Lung (tissue), 12 donors: ENCODE data around the gene FBXL17. TPM values are rescaled to one million over a fixed set of nuclear protein-coding genes. Genes with fewer than 3 reads are reported as not detected.

Source experiments
- ATAC-seq: fragments of 200-7000 bp; cut with Tn5 transposase; one replicate; pipeline ENCODE4 v1.9.1; 2020; ENCODE audit warnings: moderate number of reproducible peaks; ENCODE audit not compliant: insufficient read depth, low FRiP score
- DNase-seq, 3 donors: peaks; one replicate each; pipeline ENCODE4 v3.0.0-alpha.2; 2013 to 2017
- H3K27ac ChIP-seq, 2 donors: one replicate each; pipeline ENCODE4 v1.5.1; 2013; ENCODE audit warnings: mild to moderate bottlenecking in 2 of 2, moderate library complexity in 2 of 2, control low read depth in 1 of 2, inconsistent platforms in 1 of 2, low read depth in 1 of 2, low read length in 1 of 2
- H3K27me3 ChIP-seq, 3 donors: one replicate each; pipeline ENCODE4 v1.5.1; 2013; ENCODE audit warnings: low read length in 2 of 3; ENCODE audit not compliant: control insufficient read depth in 3 of 3, insufficient read depth in 3 of 3
- H3K36me3 ChIP-seq, 4 donors: one replicate each; pipeline ENCODE4 v1.5.1; 2013; ENCODE audit warnings: low read length in 4 of 4, mild to moderate bottlenecking in 1 of 4, moderate library complexity in 1 of 4; ENCODE audit not compliant: control insufficient read depth in 4 of 4, insufficient read depth in 4 of 4
- H3K4me1 ChIP-seq, 5 donors: one replicate each; pipeline ENCODE4 v1.5.1; 2013; ENCODE audit warnings: low read length in 5 of 5, mild to moderate bottlenecking in 2 of 5, moderate library complexity in 1 of 5; ENCODE audit not compliant: control insufficient read depth in 5 of 5, insufficient read depth in 5 of 5
- H3K4me3 ChIP-seq: one replicate; pipeline ENCODE4 v1.5.1; 2013; ENCODE audit warnings: mild to moderate bottlenecking, control low read depth, moderate library complexity
- H3K9ac ChIP-seq, 2 donors: one replicate each; pipeline ENCODE4 v1.5.1; 2013; ENCODE audit warnings: low read length in 2 of 2, control low read depth in 1 of 2; ENCODE audit not compliant: insufficient read depth in 1 of 2
- H3K9me3 ChIP-seq, 4 donors: one replicate each; pipeline ENCODE4 v1.5.1; 2013; ENCODE audit warnings: low read length in 3 of 4, mild to moderate bottlenecking in 1 of 4, moderate library complexity in 1 of 4; ENCODE audit not compliant: control insufficient read depth in 4 of 4, insufficient read depth in 3 of 4
- WGBS, 2 donors: extraction: QIAGEN DNeasy Blood & Tissue Kit; methylation state at CpG; one replicate each; pipeline ENCODE4 v1.1.7; 2013; 5-methylcytosine and 5-hydroxymethylcytosine counted together
- polyA plus RNA-seq, 2 donors: library from polyadenylated mRNA; stranded (reverse); fragments of 200-250 nt; gene quantifications; one replicate each; pipeline ENCODE4 v1.2.1, GENCODE V29; 2013
- total RNA-seq, 2 donors: library from RNA; depleted of rRNA in 1 of 2; stranded (reverse); fragments of >200 nt in 1 of 2; gene quantifications; one replicate each; pipeline ENCODE4 v1.2.1, GENCODE V29; 2014 to 2021
- TF ChIP-seq, protein P1 (sequence below): IDR thresholded peaks from 2 replicates; pipeline ENCODE4 v1.5.1; 2012; ENCODE audit warnings: mild to moderate bottlenecking; ENCODE audit errors: control extremely low read depth, extremely low read depth
- donor health status: control.
- donor health status: control.
- donor health status: Bipolar disorder and iron deficiency.
- donor health status: healthy.
- donor health status: DM: yes; HTN: yes; CAD: no.

FBXL17 gene
- total and polyA plus RNA-seq, 4 donors, result 4.0 to 23.9 (median 13.6) TPM

DNA sequence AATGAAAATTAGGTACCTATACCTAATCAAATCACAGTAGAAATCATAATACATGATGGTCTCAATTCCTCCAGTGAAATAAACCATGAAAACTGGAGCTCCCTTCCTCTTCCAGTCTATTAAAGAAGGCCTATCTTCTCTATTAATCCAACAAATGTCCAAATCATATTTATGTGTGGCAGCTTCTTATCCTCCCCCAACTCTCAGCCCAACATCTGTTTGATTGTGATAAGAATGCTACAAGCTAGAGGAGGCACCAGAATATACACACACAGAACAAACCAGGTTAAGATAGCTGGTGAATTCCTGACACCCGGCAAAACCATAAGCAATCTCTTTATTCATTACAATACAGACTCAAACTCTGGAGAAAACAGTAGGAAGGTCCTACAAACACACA lies 110.8 kb downstream of the FBXL17 start:
- Histone ChIP-seq H3K9me3 (no peaks in the 10 kb centered on the region), H3K4me1 (peaks cover 0 to 3% (median 0%) of the 10 kb centered on the region in 5 donors), H3K9ac (no peak overlapping the region), H3K27me3 (no peaks in the 10 kb centered on the region), H3K36me3 (no peaks in the 10 kb centered on the region), H3K27ac (no peak overlapping the region), H3K4me3 (no peak overlapping the region)
- TF ChIP-seq, protein P1, sequence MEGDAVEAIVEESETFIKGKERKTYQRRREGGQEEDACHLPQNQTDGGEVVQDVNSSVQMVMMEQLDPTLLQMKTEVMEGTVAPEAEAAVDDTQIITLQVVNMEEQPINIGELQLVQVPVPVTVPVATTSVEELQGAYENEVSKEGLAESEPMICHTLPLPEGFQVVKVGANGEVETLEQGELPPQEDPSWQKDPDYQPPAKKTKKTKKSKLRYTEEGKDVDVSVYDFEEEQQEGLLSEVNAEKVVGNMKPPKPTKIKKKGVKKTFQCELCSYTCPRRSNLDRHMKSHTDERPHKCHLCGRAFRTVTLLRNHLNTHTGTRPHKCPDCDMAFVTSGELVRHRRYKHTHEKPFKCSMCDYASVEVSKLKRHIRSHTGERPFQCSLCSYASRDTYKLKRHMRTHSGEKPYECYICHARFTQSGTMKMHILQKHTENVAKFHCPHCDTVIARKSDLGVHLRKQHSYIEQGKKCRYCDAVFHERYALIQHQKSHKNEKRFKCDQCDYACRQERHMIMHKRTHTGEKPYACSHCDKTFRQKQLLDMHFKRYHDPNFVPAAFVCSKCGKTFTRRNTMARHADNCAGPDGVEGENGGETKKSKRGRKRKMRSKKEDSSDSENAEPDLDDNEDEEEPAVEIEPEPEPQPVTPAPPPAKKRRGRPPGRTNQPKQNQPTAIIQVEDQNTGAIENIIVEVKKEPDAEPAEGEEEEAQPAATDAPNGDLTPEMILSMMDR, result no peak
- ATAC-seq, result no peak
- 61 to 70% methylated on average over 1 of the region's 1 CpG for WGBS, 2 donors
- DNase-seq, result no peak

DNA sequence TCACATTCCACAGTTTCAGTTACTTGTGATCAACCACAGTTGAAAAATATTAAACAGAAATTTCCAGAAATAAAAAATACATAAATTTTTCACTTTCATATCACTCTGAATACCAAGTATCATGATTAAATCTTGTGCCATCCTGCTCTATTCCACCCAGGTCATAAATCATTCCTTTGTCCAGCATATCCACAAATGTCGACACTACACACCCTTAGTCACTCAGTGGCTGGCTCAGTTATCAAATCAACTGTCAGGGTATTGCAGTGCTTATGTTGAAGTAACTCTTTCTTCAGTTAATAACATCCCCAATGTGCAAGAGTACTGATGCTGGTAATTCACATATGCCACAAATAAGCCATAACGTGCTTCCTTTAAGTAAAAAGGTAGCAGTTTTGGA lies 115.7 kb downstream of the FBXL17 start:
- Histone ChIP-seq H3K36me3 (no peaks in the 10 kb centered on the region), H3K27me3 (no peaks in the 10 kb centered on the region), H3K27ac (no peak overlapping the region), H3K9me3 (no peaks in the 10 kb centered on the region), H3K4me3 (no peak overlapping the region), H3K9ac (no peak overlapping the region), H3K4me1 (no peaks in the 10 kb centered on the region)
- 83 to 86% methylated on average over 2 of the region's 2 CpGs for WGBS, 2 donors
- TF ChIP-seq, protein P1, result no peak
- DNase-seq (no peak), ATAC-seq (no peak)

DNA sequence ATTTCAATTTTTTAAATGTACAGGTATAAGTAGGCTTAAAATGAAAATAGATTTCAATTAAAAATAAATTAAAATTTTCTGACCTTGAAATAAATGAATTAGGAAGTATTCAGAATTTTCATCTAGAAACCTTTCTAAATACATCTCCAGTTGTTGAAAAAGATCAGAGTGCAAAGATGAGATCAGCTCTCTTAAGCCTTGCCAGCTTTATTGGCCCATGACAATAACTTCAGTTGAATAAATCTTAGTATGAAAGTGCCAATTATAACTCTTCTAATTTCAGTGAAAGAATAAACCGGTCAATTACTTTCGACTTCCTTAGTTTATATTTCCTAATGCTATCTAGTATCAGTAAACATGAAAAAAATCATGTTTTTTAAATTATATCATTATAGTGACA lies 117.4 kb downstream of the FBXL17 start:
- H3K4me3 ChIP-seq, result no peak overlapping the region
- H3K27me3 ChIP-seq, result no peaks in the 10 kb centered on the region
- WGBS, 2 donors, result 69 to 71% methylated on average over 2 of the region's 2 CpGs
- no peak overlapping the region for H3K9ac ChIP-seq
- TF ChIP-seq, protein P1, result no peak
- H3K27ac ChIP-seq, result no peak overlapping the region
- H3K9me3 ChIP-seq, result no peaks in the 10 kb centered on the region
- DNase-seq (no peak), ATAC-seq (no peak)
- peaks cover 0 to 4% (median 0%) of the 10 kb centered on the region in 5 donors for H3K4me1 ChIP-seq
- H3K36me3 ChIP-seq, result no peaks in the 10 kb centered on the region

DNA sequence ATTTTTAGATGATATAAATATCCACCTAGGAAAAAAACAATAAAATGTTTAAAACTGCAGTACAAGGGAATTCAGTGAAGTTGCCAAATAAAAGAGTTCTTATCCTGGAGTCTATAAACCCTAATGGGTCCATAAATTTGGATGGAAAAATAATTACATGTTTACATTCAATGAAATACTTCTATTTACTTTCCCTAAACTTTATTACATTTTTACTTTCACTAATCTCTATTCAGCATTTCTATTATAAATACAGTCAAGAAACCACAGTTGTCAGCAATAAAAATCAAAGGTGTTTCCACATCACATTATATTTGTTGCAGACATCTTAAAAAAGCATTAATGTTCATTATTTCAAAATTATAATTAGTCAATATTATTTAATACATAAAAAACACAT lies 118.6 kb downstream of the FBXL17 start:
- DNase-seq, result no peak
- no peaks in the 10 kb centered on the region for H3K27me3 ChIP-seq

More for the DNA sequence above, 118.6 kb downstream of the FBXL17 start:
- Histone ChIP-seq H3K4me3 (no peak overlapping the region), H3K4me1 (peaks cover 0 to 9% (median 0%) of the 10 kb centered on the region in 5 donors), H3K9me3 (no peaks in the 10 kb centered on the region), H3K9ac (no peak overlapping the region), H3K36me3 (no peaks in the 10 kb centered on the region), H3K27ac (no peak overlapping the region)
- TF ChIP-seq, protein P1, result no peak
- no peak for ATAC-seq
